GM18526 (cell line): ENCODE data around the gene FGF12.

Source experiments
- POLR2A ChIP-seq: IDR thresholded peaks from 3 replicates; pipeline ENCODE4 v1.6.1; 2011; ENCODE audit not compliant: insufficient read length; ENCODE audit errors: extremely low read depth

Gene FGF12

GRCh38 chr3:192687488-192688152 is 39.7 kb downstream of the FGF12 start:
- TF ChIP-seq POLR2A, result no peak

GRCh38 chr3:192685801-192686200 is 41.5 kb downstream of the FGF12 start:
- no peak for TF ChIP-seq POLR2A

- TF ChIP-seq POLR2A, result no peak
Measured at GRCh38 chr3:192684151-192684550, 43.2 kb downstream of the FGF12 start.

GRCh38 chr3:192675958-192676649 is 51.2 kb downstream of the FGF12 start:
- no peak for TF ChIP-seq POLR2A

GRCh38 chr3:192655628-192656027 is 71.7 kb downstream of the FGF12 start:
- no peak for TF ChIP-seq POLR2A

- TF ChIP-seq POLR2A, result no peak
Measured at GRCh38 chr3:192655040-192655439, 72.3 kb downstream of the FGF12 start.

GRCh38 chr3:192653862-192654261 is 73.5 kb downstream of the FGF12 start:
- TF ChIP-seq POLR2A, result no peak

- TF ChIP-seq POLR2A, result no peak
Measured at GRCh38 chr3:192652727-192653126, 74.6 kb downstream of the FGF12 start.

GRCh38 chr3:192651836-192652512 is 75.4 kb downstream of the FGF12 start:
- TF ChIP-seq POLR2A, result no peak

- TF ChIP-seq POLR2A, result no peak
Measured at GRCh38 chr3:192645437-192645836, 81.9 kb downstream of the FGF12 start.

GRCh38 chr3:192642651-192643050 is 84.7 kb downstream of the FGF12 start:
- no peak for TF ChIP-seq POLR2A

GRCh38 chr3:192641919-192642318 is 85.4 kb downstream of the FGF12 start:
- TF ChIP-seq POLR2A, result no peak

GRCh38 chr3:192639987-192640386 is 87.4 kb downstream of the FGF12 start:
- TF ChIP-seq POLR2A, result no peak

GRCh38 chr3:192637803-192638202 is 89.5 kb downstream of the FGF12 start:
- no peak for TF ChIP-seq POLR2A

GRCh38 chr3:192636517-192637444 is 90.6 kb downstream of the FGF12 start:
- TF ChIP-seq POLR2A, result no peak
